H54 (cell line): Measurements from ENCODE around the gene HSPG2.
A peak's percentile ranks its signal among the peaks of the same experiment; 100 is the strongest.

Source experiments
- DNase-seq: peaks from one replicate; pipeline ENCODE4 v3.0.0; 2011; ENCODE audit warnings: low spot score, mixed read lengths; ENCODE audit not compliant: insufficient read length
- FAIRE-seq: peaks from 3 replicates; lab custom pipeline; 2011; peaks lifted over from hg19 to GRCh38; lab: Jason Lieb, UNC
- POLR2A ChIP-seq: IDR thresholded peaks from 2 replicates; pipeline ENCODE4 v1.6.1; 2011; ENCODE audit warnings: low read depth, mild to moderate bottlenecking, low read length

Gene HSPG2

DNA sequence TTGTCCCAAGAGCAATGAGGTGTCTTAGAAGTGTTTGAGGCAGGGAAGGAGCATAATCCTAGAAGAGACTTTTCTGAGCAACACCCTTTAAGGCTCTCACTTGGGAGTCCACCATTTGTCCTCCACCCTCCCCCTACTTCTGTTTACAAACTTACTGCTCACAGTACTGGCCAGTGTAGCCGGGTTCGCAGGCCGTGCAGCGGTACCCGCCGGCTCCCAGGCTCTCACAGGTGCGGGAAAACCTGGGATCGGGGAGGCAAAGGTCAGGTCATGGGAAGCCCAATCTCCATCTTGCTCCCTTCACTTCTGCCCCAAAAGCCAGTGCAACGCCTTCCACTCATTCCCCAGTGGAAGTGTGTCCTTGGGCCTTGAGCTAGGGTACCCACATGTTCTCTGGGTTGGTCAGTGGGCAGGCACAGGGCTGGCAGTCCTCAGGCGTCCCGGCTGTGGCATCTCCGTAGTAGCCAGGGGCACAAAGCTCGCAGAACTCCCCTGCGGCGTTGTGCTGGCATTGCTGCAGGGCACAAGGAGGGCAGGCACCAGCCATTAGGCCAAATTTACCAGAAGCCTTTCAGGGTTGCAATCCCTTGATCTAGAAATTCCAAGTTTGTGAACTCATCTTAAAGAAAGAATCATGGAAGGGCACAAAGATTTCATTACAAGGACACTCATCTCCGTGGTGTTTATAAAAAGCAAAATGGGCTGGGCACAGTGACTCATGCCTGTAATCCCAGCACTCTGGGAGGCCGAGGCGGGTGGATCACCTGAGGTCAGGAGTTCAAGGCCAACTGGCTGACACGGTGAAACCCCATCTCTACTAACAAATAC, 75.3 kb downstream of the HSPG2 start:
- FAIRE-seq (peak; percentile 67), DNase-seq (peak; percentile 88)
- TF ChIP-seq POLR2A: no peak

DNA sequence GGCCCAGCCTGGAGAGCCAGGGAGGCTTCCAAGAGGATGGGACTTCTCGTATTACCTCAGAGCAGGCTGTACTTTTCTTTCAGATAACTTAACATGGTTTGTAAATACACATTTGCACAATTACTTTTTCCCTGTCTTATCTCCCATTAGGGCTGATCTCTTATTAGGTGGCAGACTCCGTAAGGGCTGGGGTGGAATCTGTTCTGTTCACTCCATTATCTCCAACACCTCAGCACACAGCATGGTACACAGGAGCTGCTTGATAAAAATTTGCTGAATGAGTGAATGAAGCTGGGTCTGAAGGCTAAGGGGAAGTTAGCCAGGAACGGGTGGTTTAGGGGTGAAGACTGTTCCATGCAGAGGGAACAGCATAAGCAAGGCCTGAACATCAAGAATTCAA, 76.1 kb downstream of the HSPG2 start:
- FAIRE-seq: no peak
- no peak for DNase-seq
- TF ChIP-seq POLR2A: no peak

DNA sequence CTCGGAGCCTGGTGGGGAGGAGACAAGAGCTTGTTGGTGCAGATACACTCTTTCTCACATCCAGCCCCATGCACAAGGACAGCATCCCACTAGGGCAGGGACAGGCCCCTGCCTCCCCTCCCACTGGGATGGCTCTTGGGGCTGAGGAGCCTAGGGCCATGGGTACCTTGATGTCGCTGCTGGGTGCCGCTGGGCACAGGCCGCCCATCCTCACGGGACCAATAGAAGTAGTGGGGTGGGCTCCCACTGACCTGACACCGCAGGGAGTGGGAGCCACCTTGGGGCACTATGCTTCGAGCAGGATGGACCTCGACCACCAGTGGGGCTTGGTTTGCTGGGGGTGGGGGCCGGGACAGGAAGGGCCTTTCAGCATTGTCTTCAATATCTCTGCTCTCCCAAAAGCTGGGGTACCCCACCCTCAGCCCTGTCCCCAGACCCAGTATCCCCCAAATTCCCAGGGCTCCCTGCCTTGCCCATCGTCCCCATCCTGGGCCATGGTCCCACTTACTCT, 77.4 kb downstream of the HSPG2 start:
- TF ChIP-seq POLR2A: no peak
- FAIRE-seq (no peak), DNase-seq (no peak)

DNA sequence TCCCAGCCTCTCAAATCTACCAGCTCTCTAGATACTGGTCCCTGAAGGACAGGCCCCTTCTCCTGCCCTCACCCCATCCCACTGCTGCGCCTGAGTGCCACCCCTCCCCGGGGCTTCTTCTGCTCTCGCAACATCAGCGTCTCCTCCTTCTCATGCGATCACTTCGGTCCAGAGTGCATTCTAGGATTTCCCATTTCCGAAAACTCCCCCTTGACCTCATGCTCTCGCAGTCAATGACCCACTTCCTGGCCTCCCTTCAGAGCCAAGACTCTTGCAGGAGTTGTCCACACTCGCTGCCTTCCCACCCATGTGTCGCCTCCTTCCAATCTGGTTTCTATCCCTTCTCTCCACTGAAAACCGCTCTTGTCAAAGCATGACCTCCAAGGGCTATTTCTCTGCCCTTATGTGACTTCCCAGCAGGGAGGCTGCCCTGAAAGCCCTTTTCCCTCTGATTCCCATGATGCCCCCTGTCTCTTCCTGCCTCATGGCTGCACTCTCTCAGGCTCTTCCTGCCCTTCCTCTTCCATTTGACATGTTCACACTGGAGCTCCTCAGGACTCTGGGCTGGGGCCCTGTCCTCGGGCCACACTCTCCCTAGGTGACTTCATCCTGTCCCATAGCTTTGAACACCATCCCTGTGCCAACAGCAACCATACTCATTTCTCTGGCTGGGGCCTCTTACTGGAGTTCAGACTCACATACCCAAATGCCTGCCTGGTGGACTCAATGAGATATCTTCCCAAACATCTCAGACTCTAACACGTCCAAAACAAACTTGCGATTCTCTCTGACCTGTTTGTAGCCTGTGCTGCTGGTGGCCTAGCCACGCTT, 79.1 kb downstream of the HSPG2 start:
- TF ChIP-seq POLR2A: no peak
- no peak for DNase-seq
- no peak for FAIRE-seq

DNA sequence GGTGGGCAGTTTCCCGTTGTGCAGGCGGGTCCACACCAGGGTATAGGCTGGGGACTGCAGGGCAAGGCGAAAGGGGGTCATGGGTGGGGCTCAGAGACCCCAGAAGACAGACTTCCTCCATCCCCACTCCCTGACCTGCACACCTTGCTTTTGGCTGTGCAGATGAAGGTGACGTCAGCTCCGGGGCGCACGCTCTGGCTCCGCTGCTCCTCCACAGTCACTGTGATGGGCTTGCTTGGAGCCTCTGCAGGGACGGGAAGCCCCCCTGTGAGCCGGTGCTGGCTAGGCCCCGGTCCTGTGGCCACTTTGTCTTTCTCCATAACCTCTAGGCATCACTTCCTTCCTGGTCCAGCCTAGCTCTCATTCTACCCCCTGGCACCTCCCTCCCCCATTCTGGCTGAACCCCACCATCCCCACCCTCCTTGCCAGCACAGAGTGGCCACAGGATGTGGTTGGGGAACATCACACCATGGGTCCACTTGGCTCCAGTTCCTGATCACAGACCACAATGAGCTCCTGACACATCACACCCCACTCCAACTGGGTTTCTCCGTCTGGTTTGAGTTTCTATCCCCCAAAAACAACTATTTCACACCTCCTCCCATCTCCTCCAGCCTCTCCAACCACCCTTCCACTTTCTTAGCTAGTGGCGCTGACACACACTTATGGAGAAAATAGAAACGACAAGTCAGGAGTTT, 79.8 kb downstream of the HSPG2 start:
- FAIRE-seq (no peak), DNase-seq (peak; percentile 54)
- TF ChIP-seq POLR2A: no peak

DNA sequence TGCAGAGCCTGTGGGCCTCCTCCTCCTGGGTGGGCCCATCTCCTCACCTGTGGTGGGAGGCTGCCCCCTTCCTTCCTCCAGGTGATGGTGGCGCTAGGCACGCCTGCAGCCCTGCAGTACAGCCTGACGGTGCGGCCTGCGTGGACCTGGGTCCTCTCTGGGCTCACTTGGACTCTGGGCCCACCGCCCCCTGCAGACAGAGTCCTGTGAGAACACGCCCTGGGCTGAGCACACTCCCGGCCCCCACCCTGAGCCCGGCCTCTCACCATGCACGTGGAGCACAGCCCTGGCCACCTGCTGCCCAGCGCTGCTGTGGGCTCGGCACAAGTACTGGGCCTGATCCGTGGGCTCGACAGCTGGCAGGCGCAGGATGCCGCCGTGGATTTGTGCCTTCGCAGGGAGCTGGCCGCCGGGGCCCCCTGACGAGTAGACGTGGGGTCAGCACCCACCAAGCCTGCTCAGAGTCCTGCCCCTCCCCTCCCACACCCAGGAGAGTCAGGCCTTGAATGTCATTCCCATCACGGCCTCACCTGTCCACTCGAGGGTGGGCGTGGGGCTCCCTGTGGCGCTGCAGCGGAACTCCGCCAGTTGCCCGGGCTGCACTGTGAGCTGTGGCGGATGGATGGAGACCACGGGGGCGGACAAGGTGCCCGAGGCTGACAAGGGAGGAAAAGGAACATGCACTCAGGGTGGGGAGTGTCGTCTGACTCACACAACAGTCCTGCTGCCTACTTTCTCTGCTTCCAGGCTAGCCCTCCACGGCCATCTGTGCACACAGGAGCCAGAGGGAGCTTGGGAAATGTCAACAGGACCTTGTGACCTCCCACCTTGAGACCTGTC, 81.6 kb downstream of the HSPG2 start:
- TF ChIP-seq POLR2A: no peak
- no peak for DNase-seq
- no peak for FAIRE-seq

DNA sequence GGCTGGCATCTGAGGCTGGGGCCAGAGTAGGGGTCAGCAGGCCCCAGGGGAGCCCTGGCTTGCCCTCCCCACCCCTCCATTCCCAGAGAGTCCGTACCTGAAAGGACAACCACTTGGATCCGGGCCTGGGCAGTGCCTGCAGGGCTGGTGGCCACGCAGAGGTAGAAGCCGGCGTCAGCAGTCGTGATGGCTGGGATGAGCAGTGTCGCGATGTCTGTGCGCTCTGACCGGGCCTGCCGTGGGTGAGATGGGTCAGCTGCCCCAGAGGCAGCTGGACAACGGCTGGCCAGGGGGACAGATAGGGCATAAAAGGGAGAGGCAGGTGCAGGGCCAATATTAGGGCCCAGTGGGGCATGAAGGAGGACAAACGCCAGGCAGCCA, 82.4 kb downstream of the HSPG2 start:
- DNase-seq: no peak
- no peak for TF ChIP-seq POLR2A
- no peak for FAIRE-seq

DNA sequence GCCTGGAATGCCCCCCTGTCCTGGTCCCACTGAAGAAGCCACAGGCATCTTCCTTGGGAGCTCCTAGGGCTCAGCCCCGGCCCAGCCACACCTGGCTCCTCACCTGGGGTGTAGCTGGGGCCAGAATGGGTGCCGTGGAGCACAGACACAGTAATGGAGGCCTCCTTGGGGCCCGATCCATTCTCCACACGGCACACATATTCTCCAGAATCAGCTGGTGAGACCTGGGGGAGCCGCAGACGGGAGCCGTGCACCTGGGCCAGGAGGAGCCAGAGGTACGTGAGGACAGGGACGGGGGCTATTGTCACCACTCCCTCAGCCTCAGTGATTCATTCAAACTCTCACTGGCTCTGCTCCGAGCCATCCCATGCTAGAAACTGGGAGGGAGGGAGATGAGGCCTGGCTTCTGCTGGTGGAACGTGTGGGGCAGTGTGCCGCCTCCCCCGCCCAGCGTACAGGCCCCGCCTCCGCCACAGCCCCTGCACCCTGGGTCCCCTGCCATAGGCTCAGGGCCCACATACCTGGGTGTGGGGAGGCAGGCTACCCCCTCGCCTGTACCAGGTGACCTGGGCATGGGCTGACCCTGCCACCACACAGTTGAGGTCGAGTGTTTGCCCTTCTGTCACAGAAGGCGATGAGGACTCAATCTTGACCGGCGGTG, 82.9 kb downstream of the HSPG2 start:
- no peak for TF ChIP-seq POLR2A
- DNase-seq (no peak), FAIRE-seq (no peak)

DNA sequence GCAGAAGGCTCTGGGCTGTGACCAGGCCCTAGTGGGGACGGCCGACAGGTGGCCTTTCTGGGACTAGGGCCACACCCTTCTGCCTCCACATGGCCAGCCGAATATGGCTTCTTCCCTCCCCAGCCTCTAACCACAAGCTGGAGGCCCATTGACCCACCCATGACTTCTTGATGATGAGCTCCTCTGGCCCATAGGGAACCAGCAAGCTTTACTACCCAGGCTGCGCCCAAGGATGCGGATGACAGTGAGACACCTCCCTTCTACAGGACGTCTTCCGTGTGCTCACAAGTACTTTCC, 84.0 kb downstream of the HSPG2 start:
- DNase-seq: no peak
- no peak for TF ChIP-seq POLR2A
- FAIRE-seq: no peak

DNA sequence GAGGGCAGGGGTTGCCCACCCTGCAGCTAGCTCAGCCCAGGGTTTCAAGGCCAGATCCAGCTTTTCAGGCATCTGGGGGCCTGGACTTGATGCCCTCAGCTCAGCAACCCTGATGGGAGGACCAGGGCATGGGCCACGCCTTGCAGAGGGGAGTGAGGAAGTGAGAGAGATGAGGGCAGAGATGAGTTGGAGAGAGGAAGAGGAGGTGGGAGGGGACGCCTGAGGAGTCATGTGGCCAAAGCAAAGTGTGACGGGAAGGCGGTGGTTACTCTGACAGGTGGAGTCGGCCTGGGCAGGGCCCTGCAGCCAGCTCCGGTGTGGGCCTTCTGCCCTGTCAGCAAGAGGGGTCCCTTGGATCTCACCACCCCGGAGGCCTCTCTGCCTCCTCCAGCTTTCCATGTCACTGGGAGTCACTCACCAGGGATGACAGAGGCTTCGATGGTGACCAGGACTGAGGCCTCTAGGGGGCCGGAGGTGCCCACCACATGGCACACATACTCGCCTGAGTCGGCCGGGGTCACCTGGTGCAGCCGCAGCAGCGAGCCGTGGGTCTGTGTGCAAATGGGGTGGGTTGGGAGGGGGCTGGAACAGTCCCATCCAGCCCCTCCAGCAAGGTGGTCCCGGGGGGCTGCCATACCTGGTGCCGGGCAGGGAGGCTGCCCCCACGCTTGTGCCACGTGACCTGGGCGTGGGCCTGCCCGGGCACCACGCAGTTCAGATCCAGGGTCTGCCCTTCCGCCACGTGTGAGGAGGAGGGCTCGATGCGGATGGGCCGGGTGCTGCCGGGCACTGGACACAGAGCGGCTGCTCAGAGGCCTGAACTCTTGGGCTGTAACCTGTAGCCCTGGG, 84.6 kb downstream of the HSPG2 start:
- TF ChIP-seq POLR2A: no peak
- DNase-seq (no peak), FAIRE-seq (no peak)

DNA sequence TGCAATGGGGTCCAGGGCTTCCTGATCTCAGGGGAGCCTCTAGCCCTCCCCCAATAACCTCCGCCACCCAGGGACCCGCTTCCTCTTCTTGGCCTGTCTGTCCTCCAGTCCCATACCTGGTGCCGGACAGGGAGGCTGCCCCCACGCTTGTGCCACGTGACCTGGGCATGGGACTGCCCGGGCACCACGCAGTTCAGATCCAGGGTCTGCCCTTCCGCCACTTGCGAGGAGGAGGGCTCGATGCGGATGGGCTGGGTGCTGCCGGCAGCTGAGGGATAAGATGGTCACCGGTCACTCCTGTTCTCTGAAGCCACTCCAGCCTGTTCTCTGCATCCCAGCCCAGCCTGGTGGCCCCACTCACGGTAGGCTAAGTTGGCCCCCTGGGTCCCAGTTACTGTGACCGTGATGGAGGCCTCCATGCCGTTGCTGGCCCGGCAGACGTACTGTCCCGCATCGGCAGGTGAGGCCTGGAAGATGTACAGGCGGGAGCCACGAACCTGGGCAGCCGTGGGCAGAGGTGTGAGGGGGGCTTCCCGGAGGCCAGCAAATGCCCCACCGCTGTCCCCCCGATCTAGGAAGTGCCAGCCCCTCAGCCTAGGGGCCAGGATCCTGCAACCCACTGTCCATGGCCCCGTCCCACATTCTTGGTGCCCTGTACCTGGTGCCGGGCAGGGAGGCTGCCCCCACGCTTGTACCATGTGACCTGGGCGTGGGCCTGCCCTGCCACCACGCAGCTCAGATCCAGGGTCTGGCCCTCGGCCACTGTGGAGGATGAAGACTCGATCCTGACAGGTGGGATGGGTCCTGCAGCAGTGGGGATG, 85.5 kb downstream of the HSPG2 start:
- FAIRE-seq (no peak), DNase-seq (no peak)
- no peak for TF ChIP-seq POLR2A
